GM12891 (cell line): Measurements from ENCODE around the gene TMEM200A.

ENCODE experiments used
- PAX5 ChIP-seq: IDR thresholded peaks from 2 replicates; pipeline ENCODE4 v1.6.1; 2011; ENCODE audit warnings: low read length, moderate library complexity, mild to moderate bottlenecking; ENCODE audit not compliant: insufficient read depth, severe bottlenecking
- POLR2A ChIP-seq: IDR thresholded peaks from 2 replicates; pipeline ENCODE4 v1.6.1; 2011; ENCODE audit warnings: low read depth, low read length, control low read depth
- POLR2AphosphoS5 ChIP-seq: IDR thresholded peaks from 2 replicates; pipeline ENCODE4 v1.6.1; 2011; ENCODE audit warnings: low read depth, low read length, control low read depth
- POU2F2 ChIP-seq: IDR thresholded peaks from 2 replicates; pipeline ENCODE4 v1.6.1; 2011; ENCODE audit warnings: low read depth, mild to moderate bottlenecking, control low read depth, low read length, moderate library complexity
- SPI1 ChIP-seq: IDR thresholded peaks from 2 replicates; pipeline ENCODE4 v1.6.1; 2011; ENCODE audit warnings: low read depth, low read length, control low read depth

DNA sequence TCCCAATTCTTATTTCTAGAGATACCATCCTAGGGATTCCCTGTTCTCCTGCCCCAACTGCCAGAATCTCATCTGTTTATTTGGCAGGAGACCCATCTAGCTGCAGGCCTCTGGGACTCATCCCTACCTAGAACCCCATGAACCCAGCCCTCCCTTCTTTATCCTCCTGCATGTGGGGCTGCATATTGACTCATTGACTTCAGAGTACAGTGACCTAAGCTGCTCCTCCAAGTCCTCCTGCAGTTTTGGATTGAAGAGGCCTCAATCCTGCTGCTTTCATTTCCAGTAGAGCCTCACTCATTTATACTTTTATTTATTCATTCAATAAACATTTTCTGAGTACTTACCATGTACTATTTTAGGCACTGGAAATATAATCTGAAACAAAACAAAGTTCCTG, 11.6 kb downstream of the TMEM200A start:
- TF ChIP-seq POLR2A: no peak
- no peak for TF ChIP-seq POU2F2
- TF ChIP-seq SPI1: no peak
- TF ChIP-seq POLR2AphosphoS5: no peak
- TF ChIP-seq PAX5: no peak
